GM19238 (cell line): Measurements from ENCODE around the gene CYTL1.

Source experiments
- DNase-seq: peaks from one replicate; pipeline ENCODE4 v3.0.0; 2011; ENCODE audit warnings: low spot score; ENCODE audit not compliant: insufficient read length

The CYTL1 gene

DNA sequence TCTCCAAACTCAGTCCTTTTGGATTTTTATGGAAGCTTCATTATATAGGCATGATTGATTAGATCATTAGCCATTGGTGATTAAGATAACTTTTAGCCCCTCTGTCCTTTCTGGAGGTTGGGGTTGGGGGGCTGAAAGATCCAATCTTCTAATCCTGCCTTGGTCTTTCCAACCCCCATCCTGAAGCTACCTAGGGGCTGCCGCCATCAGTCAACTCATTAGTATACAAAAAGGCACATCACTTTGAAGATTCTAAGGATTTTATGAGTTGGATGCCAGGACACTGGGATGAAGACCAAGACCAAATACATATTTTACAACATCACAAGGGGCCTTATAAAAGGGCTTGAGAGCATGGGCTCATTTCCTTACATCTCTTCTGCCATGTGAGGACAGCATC lies 47.5 kb downstream of the CYTL1 start:
- DNase-seq = no peak

DNA sequence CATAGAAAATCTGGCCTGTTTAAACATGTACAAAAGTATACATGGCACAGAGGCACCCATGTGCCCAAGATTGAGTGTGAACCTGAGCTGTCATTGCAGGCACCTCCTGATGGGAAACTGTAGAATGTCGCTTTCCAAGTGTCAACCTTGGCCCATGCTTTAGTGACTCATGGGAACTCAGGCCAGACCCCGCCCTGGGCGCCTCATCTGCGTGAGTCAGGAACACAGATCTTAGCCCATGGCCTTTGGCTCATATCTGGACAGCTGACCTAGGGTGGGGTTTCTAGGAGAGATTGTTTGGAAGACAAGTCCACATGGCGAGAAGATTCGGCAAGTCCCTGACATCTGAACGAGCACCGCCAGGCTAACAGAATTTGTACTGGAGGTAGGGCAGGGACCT lies 50.0 kb downstream of the CYTL1 start:
- DNase-seq = no peak

DNA sequence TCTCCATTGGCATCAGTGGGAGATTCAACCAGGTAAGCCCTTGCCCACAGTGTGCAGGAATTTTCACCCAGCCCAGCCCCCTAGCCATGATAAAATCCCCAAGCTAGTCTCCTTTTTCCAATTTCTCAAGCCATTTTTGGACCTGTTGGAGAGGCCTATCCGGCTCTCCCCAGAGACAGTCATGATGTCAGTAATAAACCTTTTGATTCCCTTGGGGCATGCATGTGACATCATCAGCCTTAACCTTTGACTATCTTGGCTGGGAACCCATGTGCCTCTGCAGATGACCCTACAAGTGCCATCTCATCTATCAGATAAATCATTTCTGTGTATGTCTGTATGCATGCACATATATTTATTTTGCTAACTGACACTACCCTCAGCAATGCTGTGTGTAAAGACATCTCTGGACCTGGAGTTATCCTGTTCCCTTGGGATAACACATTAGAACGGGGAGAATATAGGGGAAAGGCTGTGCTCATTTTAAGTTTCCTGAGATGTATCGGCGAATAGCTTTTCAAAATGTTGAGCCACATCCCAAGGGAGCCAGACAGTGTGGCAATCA lies 51.0 kb downstream of the CYTL1 start:
- DNase-seq = no peak
